ENCODE results near the gene PAK5. TPM values are rescaled to one million over a fixed set of nuclear protein-coding genes. Genes with fewer than 3 reads are reported as not detected.

PAK5 gene
- total RNA-seq, 1 donor from 2014 or later = 1.6 TPM

DNA sequence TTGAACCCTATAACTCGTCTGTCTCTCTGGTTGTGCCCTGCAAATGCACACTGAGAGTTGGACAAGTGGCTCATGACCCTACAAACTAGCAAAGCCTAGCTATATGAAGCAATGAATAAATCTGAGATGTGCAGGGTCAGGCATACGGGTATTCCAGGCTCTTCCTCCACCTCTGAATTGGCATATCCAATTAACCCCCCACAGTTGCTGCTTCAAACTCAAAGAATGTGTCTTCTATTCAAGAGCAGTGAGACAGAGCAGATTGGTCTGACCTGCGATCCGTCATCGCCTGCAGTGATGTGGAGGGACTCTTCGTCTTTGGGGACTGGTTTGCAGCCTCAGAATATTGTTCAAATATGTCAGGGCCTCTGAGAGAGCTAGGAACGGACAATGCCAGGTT is 264.7 kb downstream of the PAK5 start:
- H3K4me1 ChIP-seq = peaks cover 80% of the 10 kb centered on the region
- Mint-ChIP-seq H3K36me3 (no peaks in the 10 kb centered on the region), H3K4me1 (peaks cover 50% of the 10 kb centered on the region)

GRCh38 chr20:9573335-9574151 is 265.3 kb downstream of the PAK5 start:
- H3K27me3 Mint-ChIP-seq (ENCODE audit: insufficient read depth, low read depth) = peaks cover 16% of the 10 kb centered on the region
- H3K9me3 Mint-ChIP-seq = peaks cover 10% of the 10 kb centered on the region
- H3K4me3 ChIP-seq = peak overlapping the region; percentile 37
- H3K36me3 ChIP-seq = no peaks in the 10 kb centered on the region
- peak overlapping the region; percentile 75 for H3K4me3 Mint-ChIP-seq
- peaks cover 40% of the 10 kb centered on the region for H3F3A ChIP-seq (ENCODE audit: low read depth)
- peak overlapping the region; percentile 48 for H3K27ac Mint-ChIP-seq
- peaks cover 33% of the 10 kb centered on the region for H3K27me3 ChIP-seq
- H4K20me1 ChIP-seq (ENCODE audit: low read depth) = no peaks in the 10 kb centered on the region
- H3K4me1 Mint-ChIP-seq = peaks cover 50% of the 10 kb centered on the region
- H3K79me2 ChIP-seq (ENCODE audit: low read depth) = no peaks in the 10 kb centered on the region
- peak overlapping the region; percentile 92 for H3K27ac ChIP-seq
- peaks cover 80% of the 10 kb centered on the region for H3K4me1 ChIP-seq
- no peak overlapping the region for H2AFZ ChIP-seq (replicated peaks)
- no peaks in the 10 kb centered on the region for H3K9me3 ChIP-seq (ENCODE audit: low read depth)
- TF ChIP-seq EZH2phosphoT487 (IDR thresholded peaks at IDR 0.05) (no peak), CTCF (IDR thresholded peaks at IDR 0.05) (no peak), EZH2 (IDR thresholded peaks at IDR 0.05) (no peak)
- peak overlapping the region; percentile 42 for H3K9ac ChIP-seq
- DNase-seq (ENCODE audit: low spot score) = peak; percentile 50
- H3K36me3 Mint-ChIP-seq = no peaks in the 10 kb centered on the region
- H3K4me2 ChIP-seq = peak overlapping the region; percentile 88

More for the DNA sequence above, 264.7 kb downstream of the PAK5 start:
- H3K9ac ChIP-seq = no peak overlapping the region
- H3K79me2 ChIP-seq (ENCODE audit: low read depth) = no peaks in the 10 kb centered on the region
- H3K4me2 ChIP-seq = peak overlapping the region; percentile 88
- TF ChIP-seq CTCF (IDR thresholded peaks at IDR 0.05) = no peak
- TF ChIP-seq EZH2 (IDR thresholded peaks at IDR 0.05) = no peak
- TF ChIP-seq EZH2phosphoT487 (IDR thresholded peaks at IDR 0.05) = no peak
- peak overlapping the region; percentile 61 for H3K27ac Mint-ChIP-seq
- peak overlapping the region; percentile 37 for H3K4me3 ChIP-seq
- peak; percentile 88 for DNase-seq (ENCODE audit: low spot score)
- peaks cover 16% of the 10 kb centered on the region for H3K27me3 Mint-ChIP-seq (ENCODE audit: insufficient read depth, low read depth)
- H3K9me3 ChIP-seq (ENCODE audit: low read depth) = no peaks in the 10 kb centered on the region
- H3F3A ChIP-seq (ENCODE audit: low read depth) = peaks cover 40% of the 10 kb centered on the region
- H2AFZ ChIP-seq (replicated peaks) = no peak overlapping the region
- H3K27me3 ChIP-seq = peaks cover 28% of the 10 kb centered on the region
- peak overlapping the region; percentile 92 for H3K27ac ChIP-seq
- no peaks in the 10 kb centered on the region for H3K36me3 ChIP-seq
- H3K4me3 Mint-ChIP-seq = peak overlapping the region; percentile 75
- no peaks in the 10 kb centered on the region for H4K20me1 ChIP-seq (ENCODE audit: low read depth)
- H3K9me3 Mint-ChIP-seq = peaks cover 17% of the 10 kb centered on the region

GRCh38 chr20:9572670-9573069 is 266.2 kb downstream of the PAK5 start:
- Histone ChIP-seq H3K4me1 (peaks cover 73% of the 10 kb centered on the region), H3K4me3 (peak overlapping the region; percentile 37), H3K36me3 (no peaks in the 10 kb centered on the region), H3K27ac (peak overlapping the region; percentile 92), H3K9me3 (ENCODE audit: low read depth) (no peaks in the 10 kb centered on the region), H4K20me1 (ENCODE audit: low read depth) (no peaks in the 10 kb centered on the region), H3F3A (ENCODE audit: low read depth) (peaks cover 40% of the 10 kb centered on the region), H3K27me3 (peaks cover 33% of the 10 kb centered on the region), H2AFZ (replicated peaks) (no peak overlapping the region), H3K9ac (no peak overlapping the region), H3K4me2 (peak overlapping the region; percentile 88), H3K79me2 (ENCODE audit: low read depth) (no peaks in the 10 kb centered on the region)
- Mint-ChIP-seq H3K27ac (peak overlapping the region; percentile 72), H3K9me3 (peaks cover 7% of the 10 kb centered on the region), H3K27me3 (ENCODE audit: insufficient read depth, low read depth) (peaks cover 23% of the 10 kb centered on the region), H3K4me1 (peaks cover 49% of the 10 kb centered on the region), H3K4me3 (peak overlapping the region; percentile 64), H3K36me3 (no peaks in the 10 kb centered on the region)
- TF ChIP-seq CTCF (IDR thresholded peaks at IDR 0.05) (no peak), EZH2phosphoT487 (IDR thresholded peaks at IDR 0.05) (no peak), EZH2 (IDR thresholded peaks at IDR 0.05) (no peak)
- peak; percentile 79 for DNase-seq (ENCODE audit: low spot score)
